GM21529 (cell line): Measurements from ENCODE around the gene FRRS1.
"Not testable (repeated sequence)": the region's sequence is repeated elsewhere in the genome, so short reads cannot be mapped to it uniquely, and the experiment has no call there.

ENCODE experiments used
- ATAC-seq: cut with Tn5 transposase; IDR thresholded peaks from one replicate; pipeline ENCODE4 v1.9.1; 2021; ENCODE audit not compliant: unreplicated experiment

The FRRS1 gene, protein sequence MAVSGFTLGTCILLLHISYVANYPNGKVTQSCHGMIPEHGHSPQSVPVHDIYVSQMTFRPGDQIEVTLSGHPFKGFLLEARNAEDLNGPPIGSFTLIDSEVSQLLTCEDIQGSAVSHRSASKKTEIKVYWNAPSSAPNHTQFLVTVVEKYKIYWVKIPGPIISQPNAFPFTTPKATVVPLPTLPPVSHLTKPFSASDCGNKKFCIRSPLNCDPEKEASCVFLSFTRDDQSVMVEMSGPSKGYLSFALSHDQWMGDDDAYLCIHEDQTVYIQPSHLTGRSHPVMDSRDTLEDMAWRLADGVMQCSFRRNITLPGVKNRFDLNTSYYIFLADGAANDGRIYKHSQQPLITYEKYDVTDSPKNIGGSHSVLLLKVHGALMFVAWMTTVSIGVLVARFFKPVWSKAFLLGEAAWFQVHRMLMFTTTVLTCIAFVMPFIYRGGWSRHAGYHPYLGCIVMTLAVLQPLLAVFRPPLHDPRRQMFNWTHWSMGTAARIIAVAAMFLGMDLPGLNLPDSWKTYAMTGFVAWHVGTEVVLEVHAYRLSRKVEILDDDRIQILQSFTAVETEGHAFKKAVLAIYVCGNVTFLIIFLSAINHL

GRCh38 chr1:99766378-99766800, at the start of gene FRRS1:
Gene FRRS1, minus strand, starts transcription at chr1:99766635. Its CDS starts 17,867 bp downstream, at chr1:99748768.
- peak; percentile 94 for ATAC-seq

- ATAC-seq = no peak
Measured at GRCh38 chr1:99814373-99814900, 48.0 kb upstream of the FRRS1 start.

GRCh38 chr1:99811747-99812146, 45.3 kb upstream of the FRRS1 start:
- ATAC-seq = no peak

DNA sequence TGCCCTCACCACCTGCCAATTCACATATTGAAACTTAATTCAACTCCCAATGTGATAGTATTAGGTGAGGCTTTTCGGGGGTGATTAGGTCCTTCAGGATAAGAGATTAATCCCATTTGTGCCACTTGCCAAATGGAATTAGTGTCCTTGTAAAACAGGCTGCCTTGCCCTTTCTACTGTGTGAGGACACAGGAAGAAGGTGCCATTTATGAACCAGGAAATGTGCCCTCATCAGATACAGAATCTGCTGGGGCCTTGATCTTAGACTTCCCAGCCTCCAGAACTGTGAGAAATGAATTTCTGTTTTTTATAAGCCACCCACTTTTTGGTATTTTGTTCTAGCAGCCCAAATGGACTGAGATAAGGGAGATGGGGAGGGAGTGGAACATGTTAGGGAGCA, 44.6 kb upstream of the FRRS1 start:
- ATAC-seq = no peak

- ATAC-seq = peak; percentile 94
Measured at GRCh38 chr1:99808391-99809115, 42.1 kb upstream of the FRRS1 start.

DNA sequence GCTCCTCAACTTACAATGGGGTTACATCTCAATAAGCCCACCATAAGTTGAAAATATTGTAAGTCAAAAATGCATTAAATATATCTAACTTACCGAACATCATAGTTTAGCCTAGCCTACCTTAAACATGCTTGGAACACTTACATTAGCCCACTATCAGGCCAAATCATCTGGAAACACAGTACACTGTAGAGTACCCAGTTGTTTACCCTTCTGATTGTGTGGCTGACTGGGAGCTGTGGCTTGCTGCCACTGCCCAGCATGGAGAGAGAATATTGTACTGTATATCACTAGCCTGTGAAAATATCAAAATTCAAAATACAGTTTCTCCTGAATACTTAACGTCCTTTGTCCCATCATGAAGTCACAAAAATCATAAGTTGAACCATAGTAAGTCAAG, 40.4 kb upstream of the FRRS1 start:
- no peak for ATAC-seq

- no peak for ATAC-seq
Measured at GRCh38 chr1:99801584-99801983, 35.1 kb upstream of the FRRS1 start.

GRCh38 chr1:99793861-99794260, 27.4 kb upstream of the FRRS1 start:
- ATAC-seq = not testable (repeated sequence)

- ATAC-seq = no peak
Measured at GRCh38 chr1:99789715-99790114, 23.3 kb upstream of the FRRS1 start.

DNA sequence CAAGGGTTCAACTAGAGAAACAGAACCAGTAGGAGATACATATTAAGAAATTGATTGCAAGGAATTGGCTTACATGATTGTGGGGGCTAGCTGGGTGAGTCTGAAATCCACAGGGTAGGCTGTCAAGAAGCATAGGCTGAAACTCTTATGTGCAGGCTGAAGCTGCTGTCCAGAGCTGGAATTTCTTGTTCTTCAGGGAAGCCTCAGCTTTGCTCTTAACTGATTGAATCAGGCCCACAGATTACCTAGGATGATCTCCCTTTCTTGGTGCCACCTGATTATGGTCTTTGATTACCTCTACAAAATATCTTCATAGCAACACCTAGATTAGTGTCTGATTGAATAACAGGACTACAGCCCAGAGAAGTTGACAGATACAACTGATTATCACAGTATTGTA, 22.5 kb upstream of the FRRS1 start:
- no peak for ATAC-seq

- ATAC-seq = peak; percentile 76
Measured at GRCh38 chr1:99786751-99787501, 20.5 kb upstream of the FRRS1 start.

- ATAC-seq = peak; percentile 34
Measured at GRCh38 chr1:99784809-99785255, 18.4 kb upstream of the FRRS1 start.

- peak; percentile 31 for ATAC-seq
Measured at GRCh38 chr1:99784143-99784542, 17.7 kb upstream of the FRRS1 start.

GRCh38 chr1:99782920-99783319, 16.5 kb upstream of the FRRS1 start:
- ATAC-seq = no peak

- no peak for ATAC-seq
Measured at GRCh38 chr1:99782397-99782796, 16.0 kb upstream of the FRRS1 start.

DNA sequence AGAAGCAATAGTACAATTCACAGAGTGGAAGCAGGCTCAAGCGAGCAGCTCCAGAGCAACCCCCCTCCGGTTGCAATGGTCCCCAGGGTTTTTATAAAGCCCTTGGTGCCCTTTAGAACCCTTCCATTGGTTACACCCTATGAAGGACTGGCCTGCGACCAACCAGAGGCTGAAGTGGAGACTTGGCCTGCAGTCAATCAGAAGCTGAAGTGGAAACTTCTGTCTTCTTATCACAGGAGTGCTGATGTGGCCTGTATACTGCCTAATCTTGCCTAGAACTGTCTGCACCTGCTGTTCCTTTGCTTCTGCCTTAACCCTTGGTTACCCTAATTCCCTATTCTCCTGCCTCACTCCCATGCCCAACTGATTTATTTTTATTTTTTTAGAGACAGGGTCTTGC, 15.4 kb upstream of the FRRS1 start:
- ATAC-seq = no peak

GRCh38 chr1:99777752-99778151, 11.3 kb upstream of the FRRS1 start:
- no peak for ATAC-seq

DNA sequence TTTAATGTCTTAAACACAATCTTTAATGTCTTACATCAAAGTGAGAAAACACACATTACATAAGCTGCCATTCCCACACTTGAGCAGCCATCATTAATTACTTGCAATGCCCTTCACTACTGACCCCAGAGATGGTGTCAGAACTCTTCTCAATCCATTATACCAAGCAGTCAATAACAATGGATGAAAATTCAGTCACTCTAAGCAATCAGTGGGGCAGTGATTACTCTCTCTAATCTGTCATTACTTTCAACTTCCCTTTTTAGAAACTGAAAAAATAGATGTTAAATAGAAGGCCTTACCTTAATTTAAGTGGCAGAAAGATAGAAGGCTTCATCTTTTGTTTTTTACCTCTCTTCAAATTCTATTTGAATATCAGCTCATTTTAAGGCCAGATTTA, 9.7 kb upstream of the FRRS1 start:
- no peak for ATAC-seq

DNA sequence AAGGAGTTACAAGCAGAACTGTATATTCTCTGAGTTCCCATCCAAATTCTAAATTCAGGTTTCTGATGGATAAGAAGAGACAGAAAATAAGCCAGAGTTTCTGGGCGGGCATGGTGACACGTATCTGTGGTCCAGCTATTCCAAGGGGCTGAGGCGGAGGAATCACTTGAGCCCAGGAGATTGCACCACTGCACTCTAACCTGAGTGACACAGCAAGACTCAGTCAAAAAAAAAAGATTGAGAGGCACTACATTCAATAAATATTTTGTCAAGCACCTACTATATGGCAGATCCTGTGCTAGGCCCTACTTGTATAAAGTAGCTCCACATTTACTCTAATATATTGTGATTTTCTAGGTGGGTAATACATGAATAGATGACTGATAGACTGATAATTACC, 6.4 kb upstream of the FRRS1 start:
- no peak for ATAC-seq

- ATAC-seq = no peak
Measured at GRCh38 chr1:99771513-99771918, 5.1 kb upstream of the FRRS1 start.
